Measurements from ENCODE around the gene CEND1. TPM values are rescaled to one million over a fixed set of nuclear protein-coding genes. Genes with fewer than 3 reads are reported as not detected.

Gene CEND1
- total RNA-seq, 4 donors from 2014 or later, result 0.17 to 2.9 (median 0.58) TPM

- Histone ChIP-seq H3K27me3 (peaks cover 71% of the 10 kb centered on the region), H3K27ac (peak overlapping the region in 2 of 4 donors; percentile 39 to 67), H3K4me1 (peaks cover 0 to 94% (median 53%) of the 10 kb centered on the region in 3 donors), H3K4me3 (peak overlapping the region in 1 of 2 donors; percentile 47), H3K36me3 (peaks cover 0 to 7% of the 10 kb centered on the region in 2 donors), H3K9me3 (no peaks in the 10 kb centered on the region)
- 0 to 5% methylated on average over 16 to 25 of the region's 78 CpGs for WGBS, 2 donors (ENCODE audit: low coverage in 1 of 2)
- peak; percentile 43 for ATAC-seq
- TF ChIP-seq POLR2AphosphoS5 (IDR thresholded peaks at IDR 0.05) (no peak), POLR2A (IDR thresholded peaks at IDR 0.05) (no peak), EP300 (IDR thresholded peaks at IDR 0.05) (no peak)
- TF ChIP-seq, protein P1, sequence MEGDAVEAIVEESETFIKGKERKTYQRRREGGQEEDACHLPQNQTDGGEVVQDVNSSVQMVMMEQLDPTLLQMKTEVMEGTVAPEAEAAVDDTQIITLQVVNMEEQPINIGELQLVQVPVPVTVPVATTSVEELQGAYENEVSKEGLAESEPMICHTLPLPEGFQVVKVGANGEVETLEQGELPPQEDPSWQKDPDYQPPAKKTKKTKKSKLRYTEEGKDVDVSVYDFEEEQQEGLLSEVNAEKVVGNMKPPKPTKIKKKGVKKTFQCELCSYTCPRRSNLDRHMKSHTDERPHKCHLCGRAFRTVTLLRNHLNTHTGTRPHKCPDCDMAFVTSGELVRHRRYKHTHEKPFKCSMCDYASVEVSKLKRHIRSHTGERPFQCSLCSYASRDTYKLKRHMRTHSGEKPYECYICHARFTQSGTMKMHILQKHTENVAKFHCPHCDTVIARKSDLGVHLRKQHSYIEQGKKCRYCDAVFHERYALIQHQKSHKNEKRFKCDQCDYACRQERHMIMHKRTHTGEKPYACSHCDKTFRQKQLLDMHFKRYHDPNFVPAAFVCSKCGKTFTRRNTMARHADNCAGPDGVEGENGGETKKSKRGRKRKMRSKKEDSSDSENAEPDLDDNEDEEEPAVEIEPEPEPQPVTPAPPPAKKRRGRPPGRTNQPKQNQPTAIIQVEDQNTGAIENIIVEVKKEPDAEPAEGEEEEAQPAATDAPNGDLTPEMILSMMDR (IDR thresholded peaks at IDR 0.05), result no peak
Measured at GRCh38 chr11:830295-831117, 40.6 kb upstream of the CEND1 start.

DNA sequence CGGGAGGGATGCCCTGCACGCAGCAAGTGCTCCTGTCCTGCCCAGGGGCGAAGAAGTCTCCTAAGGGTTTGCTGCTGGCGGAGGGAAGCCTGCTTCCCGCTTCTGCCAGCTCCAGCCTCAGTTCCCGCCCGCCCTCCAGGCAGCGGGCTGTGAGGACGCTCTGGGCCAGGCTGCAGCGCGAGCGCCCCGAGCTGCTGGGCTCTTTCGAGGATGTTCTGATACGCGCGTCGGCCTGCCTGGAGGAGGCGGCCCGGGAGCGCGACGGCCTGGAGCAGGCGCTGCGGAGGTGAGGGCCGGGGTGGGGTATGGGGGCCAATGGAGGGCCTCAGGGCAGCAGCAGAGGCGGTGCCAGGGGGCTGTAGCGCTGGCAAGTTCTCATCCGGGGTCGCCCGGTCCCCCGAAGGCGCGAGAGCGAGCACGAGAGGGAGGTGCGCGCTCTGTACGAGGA is 40.0 kb upstream of the CEND1 start:
- TF ChIP-seq POLR2A (IDR thresholded peaks at IDR 0.05), result no peak
- TF ChIP-seq, protein P1 (IDR thresholded peaks at IDR 0.05), result no peak
- TF ChIP-seq POLR2AphosphoS5 (IDR thresholded peaks at IDR 0.05), result no peak
- peaks cover 77% of the 10 kb centered on the region for H3K27me3 ChIP-seq
- no peaks in the 10 kb centered on the region for H3K9me3 ChIP-seq
- WGBS, 2 donors (ENCODE audit: low coverage in 1 of 2), result 0% methylated on average over 2 of the region's 39 CpGs; no CpG with 5 or more reads in 1 of the 2 donors
- peak overlapping the region in 2 of 4 donors; percentile 39 to 67 for H3K27ac ChIP-seq
- peaks cover 0 to 89% (median 53%) of the 10 kb centered on the region in 3 donors for H3K4me1 ChIP-seq
- peaks cover 0 to 13% of the 10 kb centered on the region in 2 donors for H3K36me3 ChIP-seq
- peak overlapping the region in 1 of 2 donors; percentile 47 for H3K4me3 ChIP-seq
- no peak for ATAC-seq

GRCh38 chr11:829176-829846 is 39.4 kb upstream of the CEND1 start:
- no peaks in the 10 kb centered on the region for H3K9me3 ChIP-seq
- peaks cover 0 to 19% of the 10 kb centered on the region in 2 donors for H3K36me3 ChIP-seq
- peaks cover 0 to 84% (median 48%) of the 10 kb centered on the region in 3 donors for H3K4me1 ChIP-seq
- peaks cover 83% of the 10 kb centered on the region for H3K27me3 ChIP-seq
- H3K27ac ChIP-seq, result peak overlapping the region in 3 of 4 donors; percentile 39 to 67 (median 60)
- WGBS, 2 donors (ENCODE audit: low coverage in 1 of 2), result no CpG with 5 or more reads among the region's 40 CpGs
- ATAC-seq, result peak; percentile 1
- H3K4me3 ChIP-seq, result peak overlapping the region in 1 of 2 donors; percentile 47
- TF ChIP-seq, protein P1 (IDR thresholded peaks at IDR 0.05), result no peak
- TF ChIP-seq POLR2AphosphoS5 (IDR thresholded peaks at IDR 0.05), result no peak
- no peak for TF ChIP-seq POLR2A (IDR thresholded peaks at IDR 0.05)
- TF ChIP-seq EP300 (IDR thresholded peaks at IDR 0.05), result no peak

DNA sequence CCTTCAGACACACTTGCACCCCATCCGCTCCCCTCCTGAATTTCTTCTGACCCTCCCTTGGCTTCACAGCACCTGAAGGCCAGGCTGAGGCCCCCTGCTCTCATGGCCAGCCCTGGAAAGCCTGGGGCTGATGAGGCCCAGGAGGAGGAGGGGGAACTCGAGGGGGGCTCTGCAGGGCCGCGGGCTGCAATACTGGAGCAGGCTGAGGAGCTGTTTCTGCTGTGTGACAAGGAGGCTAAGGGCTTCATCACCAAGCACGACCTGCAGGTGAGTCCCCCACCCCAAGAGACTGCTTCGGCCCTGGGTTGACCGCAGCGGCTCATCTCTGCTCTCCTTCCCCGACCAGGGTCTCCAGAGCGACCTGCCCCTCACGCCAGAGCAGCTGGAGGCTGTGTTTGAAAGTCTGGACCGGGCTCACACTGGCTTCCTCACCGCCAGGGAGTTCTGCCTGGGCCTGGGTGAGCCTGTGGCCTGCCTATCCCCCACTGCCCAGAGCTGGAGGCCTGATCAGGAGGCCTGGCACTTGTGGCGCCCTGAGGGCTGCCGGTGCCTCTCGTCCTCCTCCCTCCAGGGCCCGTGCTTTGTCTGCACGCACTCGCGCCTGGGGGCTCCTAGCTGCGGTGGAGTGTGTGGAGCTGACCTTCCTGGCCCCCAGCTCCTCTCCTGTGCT is 38.8 kb upstream of the CEND1 start:
- Histone ChIP-seq H3K27me3 (peaks cover 88% of the 10 kb centered on the region), H3K4me3 (peak overlapping the region in 1 of 2 donors; percentile 47), H3K27ac (peak overlapping the region in 3 of 4 donors; percentile 14 to 67 (median 60)), H3K36me3 (peaks cover 0 to 25% of the 10 kb centered on the region in 2 donors), H3K4me1 (peaks cover 0 to 77% (median 42%) of the 10 kb centered on the region in 3 donors), H3K9me3 (no peaks in the 10 kb centered on the region)
- TF ChIP-seq POLR2AphosphoS5 (IDR thresholded peaks at IDR 0.05) (no peak), POLR2A (IDR thresholded peaks at IDR 0.05) (no peak), EP300 (IDR thresholded peaks at IDR 0.05) (no peak)
- TF ChIP-seq, protein P1 (IDR thresholded peaks at IDR 0.05), result no peak
- 100% methylated on average over 1 to 2 of the region's 21 CpGs for WGBS, 2 donors (ENCODE audit: low coverage in 1 of 2)
- no peak for ATAC-seq

Measured in gastroesophageal sphincter (tissue), 4 donors.